Measurements from ENCODE around the gene MYO1H.
A peak's percentile ranks its signal among the peaks of the same experiment; 100 is the strongest.
"Not testable (repeated sequence)": the region's sequence is repeated elsewhere in the genome, so short reads cannot be mapped to it uniquely, and the experiment has no call there.

The MYO1H gene

DNA sequence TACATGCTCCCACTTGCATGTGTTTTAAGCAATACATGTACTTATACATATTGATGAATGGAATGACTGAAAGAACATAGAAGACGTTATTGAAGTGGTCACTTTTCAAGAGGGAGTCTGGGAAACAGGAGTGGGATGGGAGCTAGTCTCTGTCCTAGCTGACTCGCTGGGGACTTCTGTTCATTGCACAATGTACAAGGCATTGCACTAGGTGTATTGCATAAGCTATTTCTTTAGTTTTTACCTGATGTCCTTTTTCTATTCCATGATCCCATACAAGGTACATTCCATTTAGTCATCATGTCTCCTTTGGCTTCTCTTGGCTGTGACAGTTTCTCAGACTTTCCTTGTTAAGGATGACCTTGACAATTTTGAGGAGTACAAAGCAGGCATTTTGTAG lies 4.0 kb upstream of the MYO1H start:
- DNase-seq, result no peak

DNA sequence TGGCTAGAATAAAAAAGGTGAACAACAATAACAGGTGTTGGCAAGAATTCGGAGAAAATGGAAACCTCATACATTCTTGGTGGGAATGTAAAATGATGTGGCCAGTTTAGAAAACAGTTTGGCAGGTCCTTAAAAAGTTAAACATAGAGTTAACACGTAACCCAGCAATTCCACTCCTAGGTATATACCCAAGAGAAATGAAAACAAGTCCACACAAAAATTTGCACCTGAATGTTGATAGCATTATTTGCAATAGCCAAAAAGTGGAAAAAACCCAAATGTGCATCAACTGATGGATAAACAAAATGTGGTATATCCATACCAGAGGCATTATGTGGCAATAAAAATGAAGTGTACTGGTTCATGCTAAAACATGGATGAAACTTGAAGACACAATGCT lies 2.3 kb upstream of the MYO1H start:
- DNase-seq, result no peak

- DNase-seq, result no peak
Measured at GRCh38 chr12:109346920-109347319, 780 bp upstream of the MYO1H start.

GRCh38 chr12:109352184-109352583 lies 4.5 kb downstream of the MYO1H start:
- DNase-seq, result no peak

GRCh38 chr12:109356577-109356976 lies 8.9 kb downstream of the MYO1H start:
- DNase-seq, result no peak

DNA sequence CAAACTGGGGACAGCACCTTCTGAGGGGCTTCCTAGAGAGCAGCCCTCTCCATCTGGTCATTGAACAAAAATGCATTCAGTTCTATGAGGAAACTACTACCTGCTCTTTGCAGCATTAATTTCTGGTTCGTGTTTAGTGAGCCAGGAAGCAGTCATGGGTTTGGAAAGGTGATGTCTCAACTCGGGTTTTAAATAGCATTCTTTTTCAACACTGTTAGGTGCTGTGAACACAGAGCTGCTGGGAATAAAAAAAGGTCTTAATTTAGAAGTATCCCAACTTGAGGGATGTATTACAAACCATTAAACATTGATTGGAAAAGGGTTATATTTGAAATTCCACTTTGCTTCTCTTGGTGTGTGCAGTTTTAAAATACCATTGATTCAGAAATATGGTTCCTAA lies 9.3 kb downstream of the MYO1H start:
- DNase-seq, result no peak

- no peak for DNase-seq
Measured at GRCh38 chr12:109358154-109358869, 10.6 kb downstream of the MYO1H start.

DNA sequence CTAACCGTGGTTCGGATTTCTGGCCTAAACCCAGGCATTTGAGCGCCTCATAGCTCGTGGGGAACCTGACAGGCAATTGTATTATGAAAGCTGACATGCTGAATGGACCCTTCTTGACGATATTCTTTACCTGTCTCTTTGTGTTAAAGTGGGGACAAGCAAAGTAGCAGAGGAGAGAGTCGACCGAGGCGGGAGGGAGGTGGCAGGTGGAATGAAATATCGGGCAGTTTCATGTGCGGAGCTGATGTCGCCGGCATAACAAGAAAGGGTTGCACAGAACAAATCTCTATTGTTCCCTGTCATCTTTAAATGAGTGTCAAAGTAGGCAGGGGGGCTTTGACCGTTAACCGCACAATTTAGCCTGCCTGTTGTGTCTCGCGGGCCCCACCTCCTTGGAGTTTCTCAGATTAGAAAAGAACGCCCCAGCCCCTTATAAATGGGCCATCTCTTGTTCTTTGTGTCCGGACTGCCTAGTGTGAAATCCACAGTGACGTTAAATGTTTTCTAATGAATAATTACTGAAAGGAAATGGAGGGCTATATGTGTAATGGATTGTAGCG lies 11.5 kb downstream of the MYO1H start:
- DNase-seq, result no peak

DNA sequence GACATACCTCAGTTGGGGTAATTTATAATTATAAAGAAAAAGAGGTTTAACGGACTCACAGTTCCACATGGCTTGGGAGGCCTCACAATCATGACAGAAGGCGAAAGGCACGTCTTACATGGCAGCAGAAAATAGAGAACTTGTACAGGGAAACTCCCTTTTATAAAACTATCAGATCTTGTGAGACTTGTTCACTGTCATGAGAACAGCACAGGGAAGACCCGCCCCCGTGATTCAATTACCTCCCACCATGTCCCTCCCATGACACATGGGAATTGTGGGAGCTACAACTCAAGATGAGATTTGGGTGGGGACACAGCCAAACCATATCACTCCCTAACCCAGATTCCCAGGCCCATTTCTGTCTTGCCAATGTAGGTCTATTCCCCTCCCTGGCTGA lies 22.1 kb downstream of the MYO1H start:
- no peak for DNase-seq

DNA sequence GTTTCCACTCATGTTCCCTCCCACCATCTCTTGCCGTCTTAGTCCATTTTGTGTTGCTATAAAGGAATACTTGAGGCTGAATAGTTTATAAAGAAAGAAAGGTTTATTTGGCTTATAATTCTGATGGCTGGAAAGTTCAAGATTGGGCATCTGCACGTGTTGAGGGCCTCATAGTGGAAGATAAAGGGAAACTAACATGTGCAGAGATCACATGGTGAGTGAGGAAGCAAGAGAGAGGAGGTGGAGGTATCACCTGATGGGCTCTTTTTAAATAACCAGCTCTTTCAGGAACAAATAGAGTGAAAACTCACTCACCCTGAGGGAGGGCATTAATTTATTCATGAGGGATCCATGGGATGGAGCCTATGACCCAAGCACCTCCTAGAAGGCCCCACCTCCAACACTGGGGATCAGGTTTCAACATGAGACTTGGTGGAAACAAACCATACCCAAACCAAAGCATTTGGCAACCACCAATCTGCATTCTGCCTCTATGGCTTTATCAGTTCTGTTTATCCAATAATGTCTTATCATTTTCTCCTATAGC lies 29.5 kb downstream of the MYO1H start:
- DNase-seq, result no peak

DNA sequence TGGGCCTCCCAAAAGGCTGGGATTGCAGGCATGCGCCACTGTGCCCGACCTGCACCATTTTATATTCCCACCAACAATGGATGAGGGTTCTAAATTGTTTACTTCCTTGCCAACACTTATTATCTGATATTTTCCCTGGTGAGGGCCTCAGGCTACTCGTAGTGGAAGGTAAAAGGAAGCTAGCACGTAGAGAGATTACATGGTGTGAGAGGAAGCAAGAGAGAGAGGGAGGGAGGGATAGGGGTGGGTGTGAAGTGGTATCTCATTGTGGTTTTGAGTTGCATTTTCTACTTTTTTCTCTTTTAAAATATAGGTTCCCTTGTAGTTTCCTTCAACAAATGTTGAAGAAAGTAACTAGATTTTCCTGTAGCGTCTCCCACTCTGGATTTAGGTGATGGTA lies 30.9 kb downstream of the MYO1H start:
- no peak for DNase-seq

DNA sequence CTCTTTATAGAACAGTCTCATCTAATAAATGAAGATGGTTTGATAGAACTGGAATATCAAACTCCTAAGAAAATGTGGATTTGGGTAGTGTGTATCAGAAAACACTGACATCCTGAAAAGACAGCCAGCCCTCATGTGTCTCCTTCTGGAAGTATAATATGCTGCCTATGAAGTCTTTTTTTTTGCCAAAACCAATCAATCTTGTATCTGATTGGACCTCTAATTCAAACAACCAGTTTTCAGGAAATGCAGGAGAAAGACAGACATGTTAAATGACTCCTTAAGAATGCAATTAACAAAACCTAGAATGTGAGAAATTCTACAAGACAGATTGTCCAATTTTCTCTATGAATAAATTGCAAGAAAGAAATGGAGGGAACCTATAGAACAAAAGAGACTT lies 34.3 kb downstream of the MYO1H start:
- no peak for DNase-seq

DNA sequence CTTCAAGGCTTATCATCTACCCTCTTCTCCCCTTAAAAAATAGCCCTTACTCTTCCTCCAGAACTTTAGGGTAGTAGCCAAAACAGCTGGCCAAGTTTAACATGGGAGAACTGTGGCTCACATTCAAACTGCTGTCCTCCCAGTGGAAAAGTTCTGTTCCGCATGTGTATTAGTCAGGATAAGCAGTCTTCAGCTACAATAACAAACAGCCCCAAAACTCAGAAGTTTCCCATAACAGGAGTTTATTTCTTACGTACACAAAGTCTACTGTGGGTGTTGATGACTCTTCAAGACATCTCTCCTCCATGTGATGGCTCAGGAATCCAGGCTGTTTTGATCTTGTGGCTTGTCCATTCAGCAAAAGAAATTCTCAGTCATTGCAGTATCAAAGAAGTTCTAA lies 35.5 kb downstream of the MYO1H start:
- DNase-seq, result no peak

DNA sequence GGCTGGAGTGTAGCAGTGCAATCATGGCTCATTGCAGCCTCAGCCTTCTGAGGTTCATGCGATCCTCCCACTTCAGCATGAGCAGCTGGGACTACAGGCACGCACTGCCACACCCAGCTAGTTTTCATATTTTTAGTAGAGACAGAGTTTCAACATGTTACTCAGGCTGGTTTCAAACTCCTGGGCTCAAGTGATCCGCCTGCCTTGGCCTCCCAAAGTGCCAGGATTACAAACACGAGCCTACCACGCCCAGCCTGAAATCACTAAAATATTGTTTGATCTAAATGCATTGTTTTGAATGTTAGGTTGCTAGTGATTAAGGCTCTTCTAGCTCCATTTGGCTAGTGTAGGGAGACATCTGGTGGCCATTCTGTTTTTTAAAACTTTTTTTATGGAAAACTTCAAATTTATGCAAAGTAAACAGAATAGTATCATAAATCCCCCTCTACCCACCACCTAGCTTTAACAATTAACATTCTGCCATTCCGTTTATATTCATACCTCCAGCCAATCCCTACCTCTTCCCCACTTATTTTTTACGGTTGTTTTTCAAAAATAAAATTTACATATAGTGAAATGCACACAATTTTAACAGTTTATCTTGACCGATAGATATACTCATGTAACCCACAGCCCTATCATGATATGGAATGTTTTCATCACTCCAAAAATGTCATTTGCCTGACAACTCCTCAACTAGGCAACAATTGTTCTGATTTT lies 37.8 kb downstream of the MYO1H start:
- DNase-seq, result peak; percentile 32

GRCh38 chr12:109386059-109386433 lies 38.3 kb downstream of the MYO1H start:
- DNase-seq, result no peak

- no peak for DNase-seq
Measured at GRCh38 chr12:109387425-109388166, 39.9 kb downstream of the MYO1H start.

DNA sequence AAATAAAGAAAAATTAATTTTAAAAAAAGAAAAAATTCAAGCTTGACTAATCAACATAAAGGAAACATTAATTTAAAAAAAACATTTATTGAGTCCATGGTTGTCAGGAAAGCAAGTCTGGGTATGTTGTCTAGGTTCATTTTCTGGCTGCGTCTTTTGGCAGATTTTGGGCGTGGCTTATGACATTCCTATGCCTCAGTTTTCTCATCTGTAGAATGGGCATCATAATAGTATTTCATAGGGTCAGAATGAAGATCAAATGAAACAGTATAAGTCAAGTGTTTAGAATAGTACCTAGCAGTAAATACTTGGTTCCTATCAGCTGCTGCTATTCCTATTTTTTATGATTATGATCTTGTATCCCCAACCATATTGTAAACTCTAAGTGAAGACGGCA lies 40.5 kb downstream of the MYO1H start:
- DNase-seq, result no peak

- DNase-seq, result no peak
Measured at GRCh38 chr12:109389146-109389545, 41.4 kb downstream of the MYO1H start.

DNA sequence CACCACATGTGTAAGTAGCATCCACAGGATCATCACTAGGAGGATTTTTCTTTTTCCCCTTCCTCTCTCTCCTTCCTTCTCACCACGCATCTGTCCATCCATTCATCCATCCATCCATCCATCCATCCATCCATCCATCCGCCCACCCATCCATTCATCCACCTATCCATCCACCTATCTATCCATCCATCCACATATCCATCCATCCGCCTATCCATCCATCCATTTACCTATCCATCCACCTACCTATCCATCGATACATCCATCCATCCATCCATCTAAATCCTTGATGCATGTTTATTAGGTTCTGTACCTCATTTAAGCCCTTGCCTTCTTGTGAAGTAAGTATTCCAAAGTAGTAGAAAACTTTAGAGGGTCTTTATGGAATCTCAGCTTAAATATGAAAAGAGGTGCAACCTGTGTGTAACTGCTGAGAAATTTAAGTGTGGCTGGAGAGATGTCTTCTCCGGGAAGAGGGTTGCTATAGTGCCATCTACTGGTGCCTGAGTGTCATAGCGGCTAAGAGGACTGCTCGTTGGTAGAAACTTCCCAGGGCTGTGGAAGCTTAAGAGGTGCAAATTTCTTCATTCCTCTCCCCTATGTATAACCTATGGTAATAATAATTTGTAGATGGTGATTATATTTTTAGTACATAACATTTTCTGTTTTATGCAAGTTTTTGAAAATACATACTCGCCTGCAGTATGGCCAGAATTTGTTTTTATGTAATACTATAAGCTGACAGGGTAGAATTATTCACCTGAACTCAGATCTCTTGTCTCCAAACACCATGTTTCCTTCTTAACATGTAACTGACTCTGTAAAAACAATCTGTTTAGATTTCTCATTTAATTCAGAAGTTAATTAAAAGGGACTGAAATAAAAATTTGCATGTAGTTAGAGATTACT lies 46.0 kb downstream of the MYO1H start:
- peak; percentile 3 for DNase-seq

DNA sequence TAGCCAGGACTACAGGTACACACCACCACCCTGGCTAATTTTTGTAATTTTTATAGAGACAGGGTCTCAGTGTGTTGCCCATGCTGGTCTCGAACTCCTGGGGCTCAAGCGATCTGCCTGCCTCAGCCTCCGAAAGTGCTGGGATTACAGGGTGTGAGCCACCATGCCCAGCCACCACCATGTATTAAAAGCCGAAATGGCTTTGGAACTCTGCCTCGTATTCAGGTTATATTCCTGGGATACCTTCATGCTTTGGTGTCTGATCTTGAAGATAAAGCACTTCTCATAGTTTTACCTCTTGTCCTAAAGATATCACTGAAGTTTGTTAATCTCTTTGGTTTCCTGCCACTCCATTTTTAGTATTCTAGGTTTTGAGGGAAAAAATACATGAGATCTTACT lies 47.2 kb downstream of the MYO1H start:
- no peak for DNase-seq

GRCh38 chr12:109404841-109405240 lies 57.1 kb downstream of the MYO1H start:
- not testable (repeated sequence) for DNase-seq

DNA sequence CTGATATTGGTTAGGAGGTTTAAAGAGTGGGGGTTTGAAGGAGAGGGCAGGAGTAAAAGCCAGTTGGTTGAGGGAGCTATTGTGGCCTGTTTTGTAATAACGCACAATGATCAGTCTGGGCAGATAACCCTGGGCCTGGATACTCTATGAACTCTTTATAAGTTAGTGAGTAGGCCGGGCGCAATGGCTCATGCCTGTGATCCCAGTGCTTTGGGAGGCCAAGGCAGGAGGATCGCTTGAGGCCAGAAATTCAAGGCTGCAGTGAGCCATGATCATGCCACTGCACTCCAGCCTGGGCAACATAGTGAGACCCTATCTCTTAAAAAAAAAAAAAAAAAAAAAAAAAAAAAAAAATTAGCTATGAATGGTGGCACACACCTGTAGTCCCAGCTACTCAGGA lies 58.4 kb downstream of the MYO1H start:
- DNase-seq, result not testable (repeated sequence)
